ENCODE results near the gene PNCK.
A peak's percentile ranks its signal among the peaks of the same experiment; 100 is the strongest.

The PNCK gene

GRCh38 chrX:153646620-153647373, 26.8 kb downstream of the PNCK start, which contains the start of gene DUSP9:
DUSP9 (plus strand) TSS chrX:153647203; CDS start chrX:153647954, 751 bp downstream.
- no peak for DNase-seq (ENCODE audit: insufficient read length, low spot score)
- no peak for FAIRE-seq

GRCh38 chrX:153645921-153646488, 27.6 kb downstream of the PNCK start:
- DNase-seq (ENCODE audit: insufficient read length, low spot score) (no peak), FAIRE-seq (no peak)
- no peak for TF ChIP-seq POU2F2 (IDR thresholded peaks at IDR 0.05; ENCODE audit: low read depth, low read length)
- TF ChIP-seq SPI1 (IDR thresholded peaks at IDR 0.05; ENCODE audit: low read depth, low read length): no peak
- TF ChIP-seq POLR2AphosphoS5 (IDR thresholded peaks at IDR 0.05; ENCODE audit: low read depth, low read length): no peak
- no peak for TF ChIP-seq PAX5 (IDR thresholded peaks at IDR 0.05; ENCODE audit: insufficient read depth, low read length, severe bottlenecking)
- TF ChIP-seq TAF1 (IDR thresholded peaks at IDR 0.05; ENCODE audit: low read depth, low read length): no peak
- no peak for TF ChIP-seq POLR2A (IDR thresholded peaks at IDR 0.05; ENCODE audit: low read depth, low read length)

More at GRCh38 chrX:153646620-153647373, 26.8 kb downstream of the PNCK start, which contains the start of gene DUSP9:
- TF ChIP-seq POU2F2 (IDR thresholded peaks at IDR 0.05; ENCODE audit: low read depth, low read length) (no peak), PAX5 (IDR thresholded peaks at IDR 0.05; ENCODE audit: insufficient read depth, low read length, severe bottlenecking) (no peak)

DNA sequence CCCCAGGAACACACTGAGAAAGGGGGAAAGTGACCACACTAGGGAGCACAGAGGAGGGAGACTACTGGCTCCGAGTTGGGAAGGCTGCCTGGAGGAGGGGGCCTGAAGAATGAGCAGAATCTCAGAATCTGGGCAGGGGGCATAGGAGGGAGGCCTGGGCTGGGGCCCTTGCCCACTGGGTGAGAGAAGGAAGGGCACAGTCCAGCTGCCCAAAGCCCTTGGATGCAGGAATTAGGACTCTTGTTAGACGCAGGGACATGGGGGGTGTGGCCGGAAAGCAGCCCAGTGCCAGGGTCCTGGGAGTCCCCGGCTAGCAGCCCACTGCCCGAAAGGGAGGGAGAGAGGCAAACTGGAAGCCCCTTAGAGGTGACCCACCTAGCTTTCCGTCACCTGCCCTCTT, 28.5 kb downstream of the PNCK start:
- FAIRE-seq: no peak
- no peak for DNase-seq (ENCODE audit: insufficient read length, low spot score)
- TF ChIP-seq PAX5 (IDR thresholded peaks at IDR 0.05; ENCODE audit: insufficient read depth, low read length, severe bottlenecking) (no peak), POLR2AphosphoS5 (IDR thresholded peaks at IDR 0.05; ENCODE audit: low read depth, low read length) (no peak), POU2F2 (IDR thresholded peaks at IDR 0.05; ENCODE audit: low read depth, low read length) (no peak), POLR2A (IDR thresholded peaks at IDR 0.05; ENCODE audit: low read depth, low read length) (no peak), SPI1 (IDR thresholded peaks at IDR 0.05; ENCODE audit: low read depth, low read length) (no peak), TAF1 (IDR thresholded peaks at IDR 0.05; ENCODE audit: low read depth, low read length) (no peak)

DNA sequence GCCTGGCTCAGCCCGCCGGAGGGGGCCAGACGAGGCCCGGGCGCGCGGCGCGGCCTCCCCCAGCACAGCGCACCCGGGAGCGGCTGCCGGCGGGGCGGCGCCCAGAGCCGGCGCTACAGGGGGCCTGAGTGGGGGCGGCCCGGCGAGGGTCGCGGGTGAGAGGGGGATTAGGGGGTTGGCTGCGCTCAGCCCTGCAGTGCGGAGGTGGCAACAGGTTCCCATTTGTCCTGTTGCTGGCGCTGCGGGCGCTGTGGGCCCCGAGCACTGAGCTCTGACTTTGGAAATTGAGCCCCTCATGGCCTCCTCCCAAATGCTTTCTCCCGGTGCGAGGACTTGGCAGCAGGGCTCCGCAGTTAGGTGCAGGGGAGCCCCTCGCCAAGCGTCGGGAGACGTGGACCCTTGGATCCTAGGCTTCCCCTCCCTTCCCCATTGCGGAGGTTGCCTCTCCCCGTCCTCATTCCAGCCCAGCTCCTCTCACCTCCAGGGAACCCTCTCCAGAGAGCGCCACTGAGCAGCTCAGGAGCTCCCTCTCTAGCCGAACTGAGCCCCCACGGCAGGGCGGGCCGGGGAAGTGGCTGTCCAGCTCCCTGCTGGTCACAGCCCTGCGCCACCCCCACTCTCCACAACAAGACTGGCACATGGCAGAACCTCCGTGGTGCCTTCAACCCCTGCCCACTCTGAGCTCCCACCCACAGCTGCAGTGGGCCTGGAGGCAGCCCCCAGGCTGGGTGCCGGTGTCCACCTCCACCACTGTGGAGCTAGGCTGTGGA, 29.1 kb downstream of the PNCK start:
- TF ChIP-seq SPI1 (IDR thresholded peaks at IDR 0.05; ENCODE audit: low read depth, low read length) (no peak), TAF1 (IDR thresholded peaks at IDR 0.05; ENCODE audit: low read depth, low read length) (no peak), PAX5 (IDR thresholded peaks at IDR 0.05; ENCODE audit: insufficient read depth, low read length, severe bottlenecking) (no peak), POLR2A (IDR thresholded peaks at IDR 0.05; ENCODE audit: low read depth, low read length) (no peak), POLR2AphosphoS5 (IDR thresholded peaks at IDR 0.05; ENCODE audit: low read depth, low read length) (no peak), POU2F2 (IDR thresholded peaks at IDR 0.05; ENCODE audit: low read depth, low read length) (no peak)
- FAIRE-seq (no peak), DNase-seq (ENCODE audit: insufficient read length, low spot score) (no peak)

GRCh38 chrX:153643431-153644351, 29.9 kb downstream of the PNCK start:
- no peak for DNase-seq (ENCODE audit: insufficient read length, low spot score)
- TF ChIP-seq PAX5 (IDR thresholded peaks at IDR 0.05; ENCODE audit: insufficient read depth, low read length, severe bottlenecking): no peak
- TF ChIP-seq SPI1 (IDR thresholded peaks at IDR 0.05; ENCODE audit: low read depth, low read length): no peak
- TF ChIP-seq POLR2AphosphoS5 (IDR thresholded peaks at IDR 0.05; ENCODE audit: low read depth, low read length): no peak
- TF ChIP-seq POU2F2 (IDR thresholded peaks at IDR 0.05; ENCODE audit: low read depth, low read length): no peak
- no peak for TF ChIP-seq TAF1 (IDR thresholded peaks at IDR 0.05; ENCODE audit: low read depth, low read length)
- TF ChIP-seq POLR2A (IDR thresholded peaks at IDR 0.05; ENCODE audit: low read depth, low read length): no peak
- peak; percentile 13 for FAIRE-seq

- FAIRE-seq (no peak), DNase-seq (ENCODE audit: insufficient read length, low spot score) (no peak)
These were observed 30.8 kb downstream of the PNCK start for GRCh38 chrX:153642655-153643430.

GRCh38 chrX:153642051-153642654, 31.5 kb downstream of the PNCK start:
- FAIRE-seq (no peak), DNase-seq (ENCODE audit: insufficient read length, low spot score) (no peak)
- TF ChIP-seq POLR2A (IDR thresholded peaks at IDR 0.05; ENCODE audit: low read depth, low read length): no peak
- no peak for TF ChIP-seq POLR2AphosphoS5 (IDR thresholded peaks at IDR 0.05; ENCODE audit: low read depth, low read length)
- no peak for TF ChIP-seq SPI1 (IDR thresholded peaks at IDR 0.05; ENCODE audit: low read depth, low read length)
- TF ChIP-seq PAX5 (IDR thresholded peaks at IDR 0.05; ENCODE audit: insufficient read depth, low read length, severe bottlenecking): no peak
- TF ChIP-seq POU2F2 (IDR thresholded peaks at IDR 0.05; ENCODE audit: low read depth, low read length): no peak
- TF ChIP-seq TAF1 (IDR thresholded peaks at IDR 0.05; ENCODE audit: low read depth, low read length): no peak

More at GRCh38 chrX:153642655-153643430, 30.8 kb downstream of the PNCK start:
- TF ChIP-seq PAX5 (IDR thresholded peaks at IDR 0.05; ENCODE audit: insufficient read depth, low read length, severe bottlenecking): no peak
- no peak for TF ChIP-seq TAF1 (IDR thresholded peaks at IDR 0.05; ENCODE audit: low read depth, low read length)
- no peak for TF ChIP-seq POLR2A (IDR thresholded peaks at IDR 0.05; ENCODE audit: low read depth, low read length)
- TF ChIP-seq SPI1 (IDR thresholded peaks at IDR 0.05; ENCODE audit: low read depth, low read length): no peak
- no peak for TF ChIP-seq POLR2AphosphoS5 (IDR thresholded peaks at IDR 0.05; ENCODE audit: low read depth, low read length)
- TF ChIP-seq POU2F2 (IDR thresholded peaks at IDR 0.05; ENCODE audit: low read depth, low read length): no peak
